ENCODE data around the gene ABCC10.

DNA sequence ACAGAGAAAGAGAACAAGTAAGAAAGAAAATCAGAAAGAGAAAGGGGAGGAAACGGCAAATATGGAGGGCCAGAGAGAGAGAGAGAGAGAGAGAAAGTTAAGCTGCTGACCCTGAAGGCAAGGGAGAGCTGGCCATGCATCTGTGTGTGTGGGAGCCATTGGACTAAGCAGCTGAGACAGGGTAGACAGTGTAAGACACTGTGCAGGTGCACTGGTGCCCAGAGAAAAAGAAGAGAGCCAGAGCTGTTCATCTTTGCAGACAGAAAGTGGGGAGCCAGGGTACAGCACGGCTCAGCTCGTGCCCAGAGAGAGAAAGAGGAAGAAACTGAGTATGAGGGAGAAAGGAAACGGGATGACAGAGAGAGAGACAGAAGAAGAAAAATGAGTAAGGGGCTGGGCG, 33.7 kb upstream of the ABCC10 start:
- TF ChIP-seq, protein P1, sequence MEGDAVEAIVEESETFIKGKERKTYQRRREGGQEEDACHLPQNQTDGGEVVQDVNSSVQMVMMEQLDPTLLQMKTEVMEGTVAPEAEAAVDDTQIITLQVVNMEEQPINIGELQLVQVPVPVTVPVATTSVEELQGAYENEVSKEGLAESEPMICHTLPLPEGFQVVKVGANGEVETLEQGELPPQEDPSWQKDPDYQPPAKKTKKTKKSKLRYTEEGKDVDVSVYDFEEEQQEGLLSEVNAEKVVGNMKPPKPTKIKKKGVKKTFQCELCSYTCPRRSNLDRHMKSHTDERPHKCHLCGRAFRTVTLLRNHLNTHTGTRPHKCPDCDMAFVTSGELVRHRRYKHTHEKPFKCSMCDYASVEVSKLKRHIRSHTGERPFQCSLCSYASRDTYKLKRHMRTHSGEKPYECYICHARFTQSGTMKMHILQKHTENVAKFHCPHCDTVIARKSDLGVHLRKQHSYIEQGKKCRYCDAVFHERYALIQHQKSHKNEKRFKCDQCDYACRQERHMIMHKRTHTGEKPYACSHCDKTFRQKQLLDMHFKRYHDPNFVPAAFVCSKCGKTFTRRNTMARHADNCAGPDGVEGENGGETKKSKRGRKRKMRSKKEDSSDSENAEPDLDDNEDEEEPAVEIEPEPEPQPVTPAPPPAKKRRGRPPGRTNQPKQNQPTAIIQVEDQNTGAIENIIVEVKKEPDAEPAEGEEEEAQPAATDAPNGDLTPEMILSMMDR (IDR thresholded peaks at IDR 0.05), result no peak
- TF ChIP-seq POLR2A (IDR thresholded peaks at IDR 0.05), result no peak

Data from heart left ventricle (tissue), 13 donors.